GM18909 (cell line): ENCODE results near the gene SORD.
"Not testable (repeated sequence)": the region's sequence is repeated elsewhere in the genome, so short reads cannot be mapped to it uniquely, and the experiment has no call there.

ENCODE experiments used
- ATAC-seq: cut with Tn5 transposase; IDR thresholded peaks from one replicate; pipeline ENCODE4 v1.9.1; 2021; ENCODE audit warnings: mild to moderate bottlenecking; ENCODE audit not compliant: unreplicated experiment, poor library complexity

SORD gene

DNA sequence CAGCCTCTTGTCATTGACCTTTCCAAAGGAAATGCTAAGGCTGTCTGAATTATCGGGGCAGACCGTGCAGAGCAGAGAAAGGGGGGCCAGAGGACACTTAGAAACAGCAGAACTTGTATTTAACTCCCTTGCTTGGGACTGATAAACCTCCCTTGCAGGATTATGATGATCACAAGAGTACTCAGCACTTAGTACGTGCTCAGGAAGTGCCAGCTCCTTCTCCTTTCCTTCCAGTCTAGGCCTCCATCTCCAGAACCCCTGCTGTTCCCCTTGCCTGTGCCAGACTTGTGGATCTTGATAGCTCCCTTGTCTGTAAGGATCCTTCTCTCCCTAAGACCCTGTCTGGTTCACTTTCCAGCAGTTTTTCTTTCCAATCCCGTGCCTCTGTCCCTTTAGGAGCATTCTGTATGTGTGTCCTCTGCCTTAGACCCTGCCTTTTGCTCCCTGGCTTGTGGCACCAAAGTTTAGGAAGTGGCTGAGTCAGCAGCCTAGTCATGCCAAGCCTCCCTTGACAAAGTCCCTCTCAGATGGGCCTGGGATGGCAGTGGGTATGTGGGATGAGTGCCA, 747 bp downstream of the SORD start:
- ATAC-seq = peak; percentile 2

DNA sequence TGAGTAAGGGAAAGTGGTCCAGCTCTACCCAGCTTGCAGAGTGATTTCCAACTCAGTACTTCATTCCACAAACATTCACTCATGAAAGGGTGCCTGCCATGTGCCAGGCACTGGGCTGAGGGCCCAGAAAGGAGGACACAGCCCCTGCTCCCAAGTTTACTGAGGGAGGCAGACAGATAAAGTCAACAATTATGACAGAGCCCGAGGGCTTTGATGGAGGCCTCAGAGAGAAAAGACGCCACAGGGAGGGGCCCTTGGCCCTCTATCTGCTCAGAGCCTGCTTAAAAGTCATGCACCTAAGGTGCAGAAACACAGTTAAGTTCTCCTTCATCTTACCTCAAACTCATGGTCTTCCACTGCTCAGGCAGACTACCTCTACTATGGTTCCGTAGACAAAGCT, 1.7 kb downstream of the SORD start:
- ATAC-seq = not testable (repeated sequence)

- not testable (repeated sequence) for ATAC-seq
These were observed 2.6 kb downstream of the SORD start for GRCh38 chr15:45025627-45026026.

DNA sequence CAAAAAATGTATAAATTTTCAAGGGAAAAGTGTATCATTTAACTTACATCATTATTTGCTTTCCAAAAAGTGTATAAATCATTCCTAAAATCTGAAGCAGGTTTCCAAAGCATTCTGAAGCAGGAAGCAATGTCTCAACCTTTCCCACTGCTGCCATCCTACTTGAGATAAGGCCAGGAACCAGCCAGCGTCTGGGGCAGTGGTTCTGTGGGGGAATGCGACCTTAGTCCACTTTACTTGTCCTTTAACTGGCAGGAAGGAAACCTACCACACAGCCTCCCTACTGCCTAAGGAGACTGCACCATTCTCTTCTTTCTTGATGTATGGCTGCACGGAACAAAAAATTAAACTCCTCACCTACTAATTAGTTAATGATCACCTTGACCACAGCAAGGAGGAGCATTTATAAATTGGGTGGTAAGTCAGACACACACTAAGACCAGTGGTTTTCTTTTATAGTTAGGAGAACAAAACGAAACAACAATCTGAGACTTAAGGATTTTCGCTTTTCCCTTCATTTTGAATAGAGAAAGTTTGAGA, 3.7 kb downstream of the SORD start:
- ATAC-seq = no peak

- no peak for ATAC-seq
These were observed 4.2 kb downstream of the SORD start for GRCh38 chr15:45027220-45027619.

GRCh38 chr15:45030743-45031142, 7.7 kb downstream of the SORD start:
- ATAC-seq = no peak

GRCh38 chr15:45031522-45032028, 8.6 kb downstream of the SORD start:
- ATAC-seq = not testable (repeated sequence)

DNA sequence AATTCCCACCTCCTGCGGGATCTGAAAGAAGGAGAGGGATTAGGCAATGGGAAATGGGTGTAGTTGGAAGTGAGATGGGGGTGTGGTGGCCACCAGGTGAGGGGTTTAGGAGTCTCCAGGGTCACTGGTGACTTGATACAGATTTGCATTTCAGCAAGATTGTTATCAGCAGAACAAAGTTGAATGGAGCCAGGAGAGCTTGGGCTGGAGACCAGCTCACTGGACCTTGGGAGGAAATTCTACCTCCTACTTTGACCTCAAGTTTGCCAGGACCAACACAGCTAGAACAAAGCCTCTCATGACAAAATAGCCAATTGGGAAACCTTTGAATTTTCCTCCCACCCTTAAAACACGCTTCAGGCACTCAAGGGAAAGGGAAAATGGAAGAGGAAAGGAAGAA, 9.5 kb downstream of the SORD start:
- ATAC-seq = not testable (repeated sequence)

GRCh38 chr15:45034087-45034486, 11.1 kb downstream of the SORD start:
- not testable (repeated sequence) for ATAC-seq

GRCh38 chr15:45034600-45035375, 11.8 kb downstream of the SORD start:
- not testable (repeated sequence) for ATAC-seq

DNA sequence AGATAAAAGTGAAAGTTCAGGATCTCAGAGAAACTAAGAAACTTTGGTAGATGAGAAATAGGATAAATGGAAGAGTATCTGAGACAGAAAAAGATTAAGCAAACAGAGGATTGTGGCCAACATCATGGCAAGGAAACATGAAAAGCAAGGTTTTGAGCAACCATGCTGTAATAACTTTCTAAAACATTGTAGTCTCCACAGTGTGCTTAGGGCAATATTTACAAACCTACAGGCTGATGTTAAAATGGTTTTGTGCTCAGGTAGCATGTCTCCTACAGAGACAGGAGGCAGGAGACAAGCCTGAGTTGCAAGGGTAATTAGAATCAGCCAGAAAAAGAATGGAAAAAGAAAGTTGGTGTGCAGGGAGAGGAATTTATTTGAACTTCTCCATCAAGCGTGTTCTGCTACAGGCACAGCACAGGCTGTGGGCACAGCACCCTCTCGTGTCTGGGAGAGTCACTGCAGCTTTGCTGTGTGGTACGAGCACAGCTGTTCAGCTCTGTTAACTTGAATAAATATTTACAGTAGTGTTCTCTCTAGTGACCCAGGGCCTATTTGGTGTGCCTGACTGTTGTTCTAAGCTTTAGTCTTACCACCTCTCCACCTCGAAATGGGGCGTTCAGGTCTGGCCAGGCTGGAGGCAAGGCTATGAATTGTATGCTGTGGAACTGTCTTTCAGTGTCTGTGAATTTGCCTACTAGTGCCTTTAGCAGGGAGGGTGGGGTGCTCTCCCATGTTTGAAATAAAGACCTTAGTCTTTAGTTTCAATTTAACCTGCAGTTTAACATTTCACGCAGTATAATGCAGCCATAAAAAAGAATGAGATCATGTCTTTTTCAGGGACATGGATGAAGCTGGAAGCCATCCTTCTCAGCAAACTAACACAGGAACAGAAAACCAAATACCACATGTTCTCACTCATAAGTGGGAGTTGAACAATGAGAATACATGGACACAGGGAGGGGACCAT, 14.1 kb downstream of the SORD start:
- peak; percentile 89 for ATAC-seq

DNA sequence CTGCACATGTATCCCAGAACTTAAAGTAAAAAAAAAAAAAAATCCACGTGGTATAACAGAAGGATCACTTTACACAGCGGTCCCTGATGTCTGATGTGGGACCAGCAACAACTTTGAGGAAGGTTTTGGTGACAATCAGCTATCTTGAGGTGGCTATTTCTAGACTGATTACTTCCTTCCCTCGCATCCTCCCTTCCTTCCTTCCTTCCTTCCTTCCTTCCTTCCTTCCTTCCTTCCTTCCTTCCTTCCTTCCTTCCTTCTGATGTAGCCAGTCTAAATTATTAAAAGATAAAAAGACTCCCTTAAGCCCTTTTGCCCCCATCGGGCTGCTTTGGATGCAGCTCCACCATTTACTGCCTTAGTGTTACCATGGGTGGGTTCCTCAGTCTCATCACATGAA, 14.9 kb downstream of the SORD start:
- ATAC-seq = no peak

- not testable (repeated sequence) for ATAC-seq
These were observed 17.4 kb downstream of the SORD start for GRCh38 chr15:45040396-45040795.

GRCh38 chr15:45041538-45041937, 18.5 kb downstream of the SORD start:
- ATAC-seq = not testable (repeated sequence)

DNA sequence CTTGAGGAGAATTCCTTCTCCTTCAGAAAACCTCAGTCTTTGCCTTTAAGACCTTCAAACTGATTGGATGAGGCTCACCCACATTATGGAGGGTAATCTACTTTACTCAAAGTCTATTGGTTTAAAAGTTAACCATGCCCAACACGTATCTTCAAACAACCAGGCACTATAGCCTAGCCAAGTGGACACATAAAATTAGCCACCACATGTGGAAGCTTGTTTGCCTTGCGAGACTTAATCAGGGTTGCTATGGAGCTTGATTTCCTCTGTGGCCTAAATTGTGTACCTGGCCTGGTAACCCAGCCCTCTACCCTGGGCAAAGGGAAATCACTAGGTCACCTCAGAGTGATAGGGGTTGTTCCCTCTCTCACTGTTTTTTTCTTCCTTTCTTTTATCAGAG, 19.9 kb downstream of the SORD start:
- not testable (repeated sequence) for ATAC-seq

DNA sequence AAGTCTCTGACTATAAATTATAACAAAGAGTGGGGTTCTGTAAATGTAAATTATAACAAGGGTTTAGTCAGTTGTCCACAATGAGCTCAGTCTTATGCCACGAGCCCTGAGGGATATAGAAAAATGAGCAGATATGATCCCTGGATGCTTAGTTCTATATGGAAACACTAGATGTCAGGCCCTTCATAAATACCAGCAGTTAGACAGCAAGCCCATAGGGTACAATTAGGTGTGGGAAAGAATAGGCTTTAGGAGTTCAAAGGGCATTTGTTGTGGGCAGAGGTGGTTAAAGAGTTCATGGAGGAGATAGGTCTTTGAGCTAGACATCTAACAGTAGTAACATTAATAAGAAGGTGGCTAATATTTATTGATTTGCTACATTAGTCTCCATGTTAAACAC, 21.3 kb downstream of the SORD start:
- ATAC-seq = not testable (repeated sequence)

DNA sequence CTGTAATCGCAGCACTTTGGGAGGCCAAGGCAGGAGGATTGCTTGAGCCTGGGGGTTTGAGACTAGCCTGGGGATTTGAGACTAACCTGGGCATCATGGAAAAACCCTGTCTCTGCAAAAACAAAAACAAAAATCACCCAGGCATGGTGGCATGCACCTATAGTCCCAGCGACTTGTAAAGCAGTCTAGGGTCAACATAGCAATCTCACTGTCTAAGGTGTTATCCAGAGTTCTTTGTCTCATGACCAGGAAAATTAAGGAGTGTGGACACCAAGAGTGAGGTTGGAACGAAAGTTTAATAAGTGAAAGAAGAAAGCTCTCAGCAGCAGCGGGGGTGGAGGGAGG, 25.4 kb downstream of the SORD start:
- ATAC-seq = not testable (repeated sequence)

DNA sequence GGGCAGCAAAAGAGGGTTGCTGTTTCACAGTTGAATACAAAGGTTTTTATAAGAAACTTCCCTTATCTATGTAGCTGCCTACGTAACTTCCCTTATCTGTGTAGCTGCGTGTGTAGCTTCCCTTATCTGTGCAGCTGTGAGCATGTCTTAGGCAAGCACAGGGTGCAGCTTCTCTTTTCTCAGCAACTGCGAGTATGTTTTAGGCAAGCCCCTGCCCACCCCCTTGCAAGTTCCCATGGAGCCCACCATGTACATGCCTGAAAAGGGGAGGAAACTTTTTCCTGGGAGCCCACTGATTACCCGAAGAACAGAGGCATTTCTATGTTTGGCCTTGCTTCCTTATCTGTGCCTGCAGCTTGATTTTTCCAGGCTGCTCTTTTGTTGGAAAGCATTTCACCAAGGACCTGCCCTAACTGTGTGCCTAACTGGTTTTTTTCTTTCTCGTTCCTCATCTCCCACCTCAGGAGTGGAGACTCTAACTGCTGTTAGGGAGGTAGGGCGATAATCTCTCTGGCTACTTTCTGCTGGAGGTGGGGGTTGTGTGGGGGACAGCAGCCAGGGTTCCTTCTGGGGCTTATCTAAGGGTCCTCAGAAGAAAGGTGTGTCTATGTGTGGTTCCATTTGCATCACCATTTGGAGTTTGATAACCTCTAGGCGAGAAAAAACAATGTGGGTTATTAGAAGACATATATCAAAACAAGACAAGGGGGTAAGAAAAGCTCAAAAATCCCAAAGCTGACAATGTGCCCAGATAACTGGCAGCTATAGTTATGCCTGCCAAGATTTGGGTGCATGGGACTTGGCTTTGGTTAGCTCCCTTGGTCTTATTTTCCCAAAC, 26.0 kb downstream of the SORD start:
- ATAC-seq = peak; percentile 66

DNA sequence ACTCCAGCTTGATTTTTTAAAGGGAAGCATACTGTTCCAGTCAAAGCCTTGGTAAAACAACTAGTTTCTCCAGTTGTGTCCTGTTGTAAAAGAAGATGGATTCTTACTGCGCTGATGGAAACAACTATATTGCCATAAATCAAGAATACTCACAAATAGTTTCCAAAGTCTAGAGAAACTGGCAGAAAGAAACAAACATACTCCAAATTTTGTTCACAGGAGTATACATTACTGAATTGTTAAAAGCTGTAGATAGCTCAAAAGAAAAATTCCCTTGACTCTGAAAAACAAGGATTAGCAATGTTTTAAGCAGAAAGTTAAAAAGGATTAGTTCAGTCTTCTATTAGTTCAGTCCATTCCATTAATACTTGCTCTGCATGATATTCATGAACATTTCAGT, 27.6 kb downstream of the SORD start:
- no peak for ATAC-seq

DNA sequence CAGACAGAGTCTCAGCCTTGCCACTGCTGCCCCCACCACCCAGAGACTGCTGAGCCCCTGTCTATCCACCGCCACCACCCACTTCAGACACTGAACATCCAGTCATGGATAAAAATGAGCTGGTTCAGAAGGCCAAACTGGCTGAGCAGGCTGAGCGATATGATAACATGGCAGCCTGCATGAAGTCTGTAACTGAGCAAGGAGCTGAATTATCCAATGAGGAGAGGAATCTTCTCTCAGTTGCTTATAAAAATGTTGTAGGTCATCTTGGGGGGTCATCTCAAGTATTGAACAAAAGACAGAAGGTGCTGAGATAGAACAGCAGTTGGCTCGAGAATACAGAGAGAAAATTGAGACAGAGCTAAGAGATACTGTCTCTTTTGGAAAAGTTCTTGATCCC, 29.7 kb downstream of the SORD start:
- ATAC-seq = not testable (repeated sequence)
